CD14-positive monocyte (primary cell): ENCODE measurements around the gene PRODH2. TPM values are rescaled to one million over a fixed set of nuclear protein-coding genes. Genes with fewer than 3 reads are reported as not detected.

Source experiments
- DNase-seq, 3 donors: peaks; one replicate each; pipeline ENCODE4 v3.0.0-alpha.2; 2011 to 2022
- H2AFZ ChIP-seq: 2 replicates; pipeline ENCODE4 v1.6.0; 2012; ENCODE audit warnings: mild to moderate bottlenecking, low read depth, low read length, inconsistent platforms; ENCODE audit not compliant: insufficient read depth, poor library complexity, severe bottlenecking
- H3K27ac ChIP-seq, 2 donors: 1 replicate in 1 of 2; 2 replicates in 1 of 2; pipeline ENCODE4 v1.5.1; 2012 to 2013; ENCODE audit warnings: low read length in 2 of 2, control low read depth in 1 of 2, inconsistent platforms in 1 of 2, low read depth in 1 of 2, mild to moderate bottlenecking in 1 of 2
- H3K27me3 ChIP-seq, 2 donors: one replicate each; pipeline versions ENCODE4 v1.6.0 to v1.6.1; 2011 to 2013; ENCODE audit warnings: low read length in 2 of 2; ENCODE audit not compliant: control insufficient read depth in 2 of 2, insufficient read depth in 2 of 2
- H3K36me3 ChIP-seq, 2 donors: replicated peaks in 1 of 2; 1 replicate in 1 of 2; 2 replicates in 1 of 2; pipeline versions ENCODE4 v1.5.1 to v1.6.1; 2012 to 2013; ENCODE audit warnings: low read length in 2 of 2, control low read depth in 1 of 2, inconsistent platforms in 1 of 2, mild to moderate bottlenecking in 1 of 2; ENCODE audit not compliant: insufficient read depth in 2 of 2, control insufficient read depth in 1 of 2
- H3K4me1 ChIP-seq, 2 donors: 1 replicate in 1 of 2; 2 replicates in 1 of 2; pipeline versions ENCODE4 v1.5.1 to v1.6.1; 2012 to 2013; ENCODE audit warnings: low read length in 2 of 2, control low read depth in 1 of 2, inconsistent platforms in 1 of 2, mild to moderate bottlenecking in 1 of 2, moderate library complexity in 1 of 2; ENCODE audit not compliant: insufficient read depth in 2 of 2, control insufficient read depth in 1 of 2
- H3K4me2 ChIP-seq: replicated peaks from 2 replicates; pipeline ENCODE3; 2012; ENCODE audit warnings: low read length, moderate library complexity, mild to moderate bottlenecking; ENCODE audit not compliant: poor library complexity, severe bottlenecking; ENCODE audit errors: extremely low read depth
- H3K4me3 ChIP-seq, 3 experiments: fragments of 200-600 bp in 1 of 3; sonication (generic) in 1 of 3; replicated peaks in 1 of 3; 1 replicate in 2 of 3; 2 replicates in 1 of 3; pipeline ENCODE4 v1.5.1; 2011 to 2013; ENCODE audit warnings: low read length in 3 of 3, mild to moderate bottlenecking in 3 of 3, control low read depth in 2 of 3, low read depth in 2 of 3, inconsistent platforms in 1 of 3, moderate library complexity in 1 of 3
- H3K79me2 ChIP-seq: 2 replicates; pipeline ENCODE4 v1.6.0; 2012; ENCODE audit warnings: mild to moderate bottlenecking, control low read depth, inconsistent platforms, low read length, moderate library complexity; ENCODE audit not compliant: insufficient read depth
- H3K9ac ChIP-seq: 2 replicates; pipeline ENCODE4 v1.6.0; 2017; ENCODE audit warnings: low read length, mild to moderate bottlenecking; ENCODE audit not compliant: insufficient read depth, poor library complexity, severe bottlenecking
- H3K9me3 ChIP-seq, 2 donors: replicated peaks in 1 of 2; 1 replicate in 1 of 2; 2 replicates in 1 of 2; pipeline versions ENCODE4 v1.5.1 to v1.6.1; 2012 to 2013; ENCODE audit warnings: low read length in 2 of 2, control low read depth in 1 of 2; ENCODE audit not compliant: control insufficient read depth in 1 of 2, insufficient read depth in 1 of 2
- H4K20me1 ChIP-seq: 2 replicates; pipeline ENCODE4 v1.6.0; 2012; ENCODE audit warnings: mild to moderate bottlenecking, low read length, control low read depth, moderate library complexity; ENCODE audit not compliant: insufficient read depth
- H3K27ac Mint-ChIP-seq, 7 donors: one replicate each; pipeline ENCODE4 v1.8.0; 2020; ENCODE audit warnings: mild to moderate bottlenecking in 7 of 7, mixed read lengths in 7 of 7, moderate library complexity in 6 of 7, inconsistent platforms in 2 of 7
- H3K27me3 Mint-ChIP-seq, 3 donors: one replicate each; pipeline ENCODE4 v1.8.0; 2021 to 2022; ENCODE audit warnings: low read depth in 3 of 3, mild to moderate bottlenecking in 3 of 3, mixed read lengths in 3 of 3, moderate library complexity in 3 of 3, inconsistent platforms in 1 of 3
- H3K36me3 Mint-ChIP-seq, 2 donors: one replicate each; pipeline ENCODE4 v1.8.0; 2020; ENCODE audit warnings: mixed read lengths in 2 of 2, inconsistent platforms in 1 of 2, mild to moderate bottlenecking in 1 of 2
- H3K4me1 Mint-ChIP-seq: one replicate; pipeline ENCODE4 v1.8.0; 2020; ENCODE audit warnings: mild to moderate bottlenecking, mixed read lengths
- H3K4me3 Mint-ChIP-seq, 2 donors: one replicate each; pipeline ENCODE4 v1.8.0; 2020; ENCODE audit warnings: mild to moderate bottlenecking in 2 of 2, mixed read lengths in 2 of 2, moderate library complexity in 1 of 2
- H3K9me3 Mint-ChIP-seq, 7 donors: one replicate each; pipeline ENCODE4 v1.8.0; 2020 to 2022; ENCODE audit warnings: mixed read lengths in 7 of 7, mild to moderate bottlenecking in 6 of 7, moderate library complexity in 6 of 7, inconsistent platforms in 2 of 7
- WGBS: methylation state at CpG from one replicate; pipeline ENCODE4 v1.1.5; 2013; ENCODE audit warnings: missing lambda C conversion rate; ENCODE audit not compliant: insufficient coverage; 5-methylcytosine and 5-hydroxymethylcytosine counted together
- intact Hi-C, 2 donors: fragments of 100-400 bp; cut with micrococcal nuclease; formaldehyde crosslinking; loops; one replicate each; pipeline versions ENCODE4 v1.15.0 to v1.15.1; 2023
- polyA plus RNA-seq, 3 donors: library from polyadenylated mRNA; depleted of rRNA in 1 of 3; unstranded in 2 of 3; stranded (reverse) in 1 of 3; fragments of 300-500 nt in 2 of 3; fragments of >200 nt in 1 of 3; fragmentation: Illumina TruSeq in 2 of 3; gene quantifications; 1 replicate in 2 of 3; 2 replicates in 1 of 3; pipeline ENCODE4 v1.2.3, GENCODE V29; 2012 to 2021
- TF ChIP-seq, protein P1 (sequence below): fragments of 200-600 bp; IDR thresholded peaks from one replicate; pipeline ENCODE4 v1.8.0; 2022; ENCODE audit warnings: antibody characterized with exemption, mild to moderate bottlenecking

PRODH2 gene
- polyA plus RNA-seq, 3 donors, result not detected

DNA sequence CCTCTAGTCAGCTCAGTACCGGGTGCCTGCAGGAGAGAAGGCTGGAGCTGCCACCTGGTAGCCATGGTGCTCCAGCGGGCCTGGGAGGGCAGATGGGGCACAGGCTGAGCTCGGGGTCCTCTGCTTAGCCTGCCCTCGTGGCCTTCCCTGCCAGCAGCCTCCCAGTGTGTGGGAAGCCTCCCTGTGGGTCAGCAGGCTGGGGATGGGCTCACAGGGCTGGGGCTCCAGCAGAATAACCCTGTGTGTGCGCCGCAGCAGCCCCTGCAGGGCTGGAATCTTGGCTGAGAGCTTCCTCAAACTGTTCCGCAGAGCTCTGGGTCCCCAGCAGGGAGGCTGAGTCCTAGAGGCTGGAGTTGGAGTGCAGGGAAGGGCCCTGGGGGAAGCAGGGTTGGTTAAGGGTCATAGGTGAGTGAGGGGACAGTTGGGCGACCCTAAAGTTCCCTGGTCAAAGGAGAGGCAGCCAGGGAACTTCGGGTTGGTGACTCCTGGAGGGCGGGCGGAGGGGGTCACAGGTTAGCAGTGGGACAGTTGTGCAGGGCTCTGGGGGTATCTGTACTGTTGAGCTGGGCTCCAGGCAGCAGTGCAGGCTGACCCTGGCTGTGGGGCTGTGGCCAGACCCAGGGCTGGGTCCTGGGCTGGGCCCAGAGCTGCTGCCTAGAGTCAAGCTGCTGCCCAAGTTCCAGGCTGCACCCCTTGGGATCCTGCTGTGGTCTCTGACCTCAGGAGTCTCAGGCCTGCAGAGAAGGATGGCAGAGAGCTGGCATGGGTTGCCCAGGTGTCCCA is 23.3 kb downstream of the PRODH2 start:
- Histone ChIP-seq H3K9me3 (no peaks in the 10 kb centered on the region), H4K20me1 (no peaks in the 10 kb centered on the region), H3K4me1 (no peaks in the 10 kb centered on the region), H2AFZ (no peak overlapping the region), H3K36me3 (peaks cover 7% of the 10 kb centered on the region in 2 donors), H3K4me3 (no peak overlapping the region), H3K27ac (no peak overlapping the region), H3K4me2 (no peak overlapping the region), H3K79me2 (no peaks in the 10 kb centered on the region), H3K27me3 (no peaks in the 10 kb centered on the region), H3K9ac (no peak overlapping the region)
- Mint-ChIP-seq H3K4me3 (no peak overlapping the region), H3K27ac (no peak overlapping the region), H3K36me3 (peaks cover 10 to 19% of the 10 kb centered on the region in 2 donors), H3K9me3 (no peaks in the 10 kb centered on the region), H3K27me3 (peaks cover 2 to 10% (median 9%) of the 10 kb centered on the region in 3 donors), H3K4me1 (no peaks in the 10 kb centered on the region)
- intact Hi-C loops, result no loop called here
- 90% methylated on average over 11 of the region's 11 CpGs for WGBS
- no peak for DNase-seq
- TF ChIP-seq, protein P1, sequence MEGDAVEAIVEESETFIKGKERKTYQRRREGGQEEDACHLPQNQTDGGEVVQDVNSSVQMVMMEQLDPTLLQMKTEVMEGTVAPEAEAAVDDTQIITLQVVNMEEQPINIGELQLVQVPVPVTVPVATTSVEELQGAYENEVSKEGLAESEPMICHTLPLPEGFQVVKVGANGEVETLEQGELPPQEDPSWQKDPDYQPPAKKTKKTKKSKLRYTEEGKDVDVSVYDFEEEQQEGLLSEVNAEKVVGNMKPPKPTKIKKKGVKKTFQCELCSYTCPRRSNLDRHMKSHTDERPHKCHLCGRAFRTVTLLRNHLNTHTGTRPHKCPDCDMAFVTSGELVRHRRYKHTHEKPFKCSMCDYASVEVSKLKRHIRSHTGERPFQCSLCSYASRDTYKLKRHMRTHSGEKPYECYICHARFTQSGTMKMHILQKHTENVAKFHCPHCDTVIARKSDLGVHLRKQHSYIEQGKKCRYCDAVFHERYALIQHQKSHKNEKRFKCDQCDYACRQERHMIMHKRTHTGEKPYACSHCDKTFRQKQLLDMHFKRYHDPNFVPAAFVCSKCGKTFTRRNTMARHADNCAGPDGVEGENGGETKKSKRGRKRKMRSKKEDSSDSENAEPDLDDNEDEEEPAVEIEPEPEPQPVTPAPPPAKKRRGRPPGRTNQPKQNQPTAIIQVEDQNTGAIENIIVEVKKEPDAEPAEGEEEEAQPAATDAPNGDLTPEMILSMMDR, result no peak

DNA sequence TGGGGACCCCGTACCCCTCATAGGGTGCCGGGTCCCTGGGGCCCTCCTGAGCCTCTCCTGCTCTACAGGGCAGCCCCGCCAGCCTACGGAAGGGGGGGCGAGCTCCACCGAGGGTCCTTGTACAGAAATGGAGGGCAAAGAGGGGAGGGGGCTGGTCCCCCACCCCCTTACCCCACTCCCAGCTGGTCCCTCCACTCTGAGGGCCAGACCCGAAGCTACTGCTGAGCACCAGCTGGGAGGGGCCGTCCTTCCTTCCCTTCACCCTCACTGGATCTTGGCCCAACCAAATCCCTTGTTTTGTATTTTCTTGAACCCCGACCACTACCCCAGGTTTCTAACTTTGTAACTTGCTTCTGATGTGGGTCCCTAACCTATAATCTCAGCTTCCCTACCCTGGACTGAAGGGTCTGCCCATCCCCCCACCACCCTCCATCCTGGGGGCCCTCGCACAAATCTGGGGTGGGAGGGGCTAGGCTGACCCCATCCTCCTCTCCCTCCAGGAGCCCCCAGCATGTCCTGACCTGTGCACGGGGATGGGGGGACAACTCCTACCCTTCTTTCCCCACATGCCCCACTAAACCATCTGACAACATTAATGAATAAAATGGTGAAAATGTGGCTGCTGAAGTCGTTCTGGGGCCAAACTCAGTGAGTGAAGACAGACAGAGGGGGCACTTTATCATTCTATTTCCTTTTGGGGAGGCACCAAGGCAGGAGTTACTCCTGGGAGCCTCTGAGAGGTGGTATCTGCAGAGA is 24.3 kb downstream of the PRODH2 start:
- no peak overlapping the region for H3K4me2 ChIP-seq
- 96% methylated on average over 3 of the region's 12 CpGs for WGBS
- no peak overlapping the region for H3K9ac ChIP-seq
- H3K27me3 ChIP-seq, result no peaks in the 10 kb centered on the region
- Mint-ChIP-seq H3K4me3 (no peak overlapping the region), H3K27me3 (peaks cover 0 to 4% (median 3%) of the 10 kb centered on the region in 3 donors), H3K27ac (no peak overlapping the region), H3K9me3 (no peaks in the 10 kb centered on the region), H3K4me1 (no peaks in the 10 kb centered on the region), H3K36me3 (peaks cover 11 to 26% of the 10 kb centered on the region in 2 donors)
- TF ChIP-seq, protein P1, result no peak
- no peaks in the 10 kb centered on the region for H3K79me2 ChIP-seq
- intact Hi-C loops, result no loop called here
- H3K4me1 ChIP-seq, result no peaks in the 10 kb centered on the region
- H3K9me3 ChIP-seq, result no peaks in the 10 kb centered on the region
- H2AFZ ChIP-seq, result no peak overlapping the region
- no peak overlapping the region for H3K4me3 ChIP-seq
- H3K36me3 ChIP-seq, result peaks cover 7 to 13% of the 10 kb centered on the region in 2 donors
- H3K27ac ChIP-seq, result no peak overlapping the region
- DNase-seq, result no peak
- no peaks in the 10 kb centered on the region for H4K20me1 ChIP-seq
